Pancreas (tissue), 10 donors: ENCODE measurements around the gene EHD1. TPM values are rescaled to one million over a fixed set of nuclear protein-coding genes. Genes with fewer than 3 reads are reported as not detected.

Experiments used
- ATAC-seq, 4 donors: fragments of 200-7000 bp; cut with Tn5 transposase; one replicate each; pipeline versions ENCODE4 v1.8.0 to v1.9.1; 2020; ENCODE audit warnings: mild to moderate bottlenecking in 4 of 4, moderate library complexity in 4 of 4
- DNase-seq, 6 donors: peaks; one replicate each; pipeline ENCODE4 v3.0.0-alpha.2; 2020
- FAIRE-seq: peaks from 2 replicates; lab custom pipeline; 2012; peaks lifted over from hg19 to GRCh38; lab: Jason Lieb, UNC
- H3K27ac ChIP-seq, 4 donors: fragments of 200-600 bp; sonication (generic); 1 replicate in 3 of 4; 2 replicates in 1 of 4; pipeline versions ENCODE4 v1.5.0 to v1.8.0; 2020
- H3K27me3 ChIP-seq, 4 donors: fragments of 200-600 bp; one replicate each; pipeline ENCODE4 v1.8.0; 2021
- H3K36me3 ChIP-seq, 3 donors: fragments of 200-600 bp; sonication (generic) in 1 of 3; one replicate each; pipeline versions ENCODE4 v1.5.0 to v1.8.0; 2020 to 2021
- H3K4me1 ChIP-seq, 3 donors: fragments of 200-600 bp; one replicate each; pipeline ENCODE4 v1.8.0; 2021
- H3K4me3 ChIP-seq, 4 donors: fragments of 200-600 bp; sonication (generic) in 2 of 4; one replicate each; pipeline versions ENCODE4 v1.5.0 to v1.8.0; 2020 to 2021
- H3K9me3 ChIP-seq, 4 donors: fragments of 200-600 bp; one replicate each; pipeline ENCODE4 v1.8.0; 2021
- CTCF ChIP-seq, 4 donors: fragments of 200-600 bp; sonication (generic) in 3 of 4; IDR thresholded peaks; one replicate each; pipeline versions ENCODE4 v1.5.0 to v1.8.0; 2021; ENCODE audit warnings: antibody characterized with exemption in 4 of 4
- WGBS, 2 donors: extraction: QIAGEN DNeasy Blood & Tissue Kit; methylation state at CpG; one replicate each; pipeline ENCODE4 v1.1.7; 2013; 5-methylcytosine and 5-hydroxymethylcytosine counted together
- intact Hi-C, 3 donors: fragments of 100-400 bp; cut with DNase I; formaldehyde crosslinking; loops; one replicate each; pipeline versions ENCODE4 v1.11.1 to v1.14.2; 2022
- microRNA-seq, 2 donors: library from miRNA; unstranded; fragments of <30 nt; microRNA quantifications; one replicate each; pipeline versions ENCODE4 to v1.1.0, GENCODE V29; 2019 to 2020
- polyA plus RNA-seq, 2 donors: library from polyadenylated mRNA; stranded (reverse); fragments of 200-250 nt; gene quantifications; one replicate each; pipeline ENCODE4 v1.2.3, GENCODE V29; 2013
- total RNA-seq, 6 donors: library from RNA; stranded (reverse); fragmentation: NEBNext Ultra II Directional in 4 of 6; extraction: Animal tissue kit (Norgen Biotek cat#: 25700) in 4 of 6; gene quantifications; one replicate each; pipeline versions ENCODE4 v1.2.1 to v1.2.4, GENCODE V29; 2021 to 2023
- donor health status: healthy with polysubstance abuse.
- donor health status: DM: no; HTN: no; CAD: no; lungs with moderate emphysema.
- donor health status: DM: no; HTN: no; CAD: no.
- donor health status: control.
- donor health status: control.
- donor health status: Bipolar disorder and iron deficiency.
- donor health status: DM: yes; HTN: yes; CAD: no.
- donor health status: DM: no; HTN: no; CAD: no.
- donor health status: DM: no; HTN: no; CAD: no.
- donor health status: DM: yes; HTN: yes; CAD: no.

The EHD1 gene
- total and polyA plus RNA-seq, 8 donors: 10.1 to 22.1 (median 16.8) TPM

- H3K27ac ChIP-seq: peak within 1 kb of the TSS; percentile 41 to 60 (median 46)
- H3K36me3 ChIP-seq: peaks cover 0 to 3% (median 3%) of the 10 kb centered on the region in 3 donors
- ATAC-seq (peak; percentile 91 to 96 (median 94)), DNase-seq (peak; percentile 79 to 94 (median 88)), FAIRE-seq (no peak)
- H3K4me3 ChIP-seq: peak within 1 kb of the TSS; percentile 39 to 68 (median 52)
- no peaks in the 10 kb centered on the region for H3K9me3 ChIP-seq
- TF ChIP-seq CTCF (IDR thresholded peaks at IDR 0.05): no peak
- 1% methylated on average over 28 to 58 of the region's 58 CpGs for WGBS, 2 donors
- H3K27me3 ChIP-seq: no peaks in the 10 kb centered on the region
- peaks cover 6 to 12% (median 7%) of the 10 kb centered on the region in 3 donors for H3K4me1 ChIP-seq
- intact Hi-C loops: no loop called here
Measured at GRCh38 chr11:64803158-64803845, 75.1 kb downstream of the EHD1 start, which contains the start of gene MAP4K2. TSS of gene MAP4K2 (minus strand) at chr11:64803214. CDS start at chr11:64803149, 65 bp downstream.

GRCh38 chr11:64802370-64803157 lies 75.9 kb downstream of the EHD1 start:
- H3K27me3 ChIP-seq: no peaks in the 10 kb centered on the region
- H3K9me3 ChIP-seq: no peaks in the 10 kb centered on the region
- peaks cover 0 to 3% (median 3%) of the 10 kb centered on the region in 3 donors for H3K36me3 ChIP-seq
- TF ChIP-seq CTCF (IDR thresholded peaks at IDR 0.05): no peak
- peak overlapping the region; percentile 39 to 68 (median 52) for H3K4me3 ChIP-seq
- ATAC-seq: no peak
- WGBS, 2 donors: 11 to 16% methylated on average over 32 to 54 of the region's 54 CpGs
- FAIRE-seq: no peak
- H3K4me1 ChIP-seq: peaks cover 6 to 12% (median 7%) of the 10 kb centered on the region in 3 donors
- peak in 2 of 6 donors; percentile 41 to 87 for DNase-seq
- H3K27ac ChIP-seq: peak overlapping the region in 3 of 4 donors; percentile 9 to 42 (median 41)
- intact Hi-C loops: no loop called here

Small RNAs within 50 kb of the gene (microRNA-seq; reads per million reads assigned to microRNA genes)
- gene MIR6749 (0 reads per million in 2 donors), gene MIR6750 (0 to 1.2 reads per million in 2 donors)

Other genes with a start within 250 kb of the EHD1 start
- gene NRXN2, start 155.4 kb downstream of the EHD1 start, total RNA-seq: 10 to 100 TPM in 1 of 6 donors, 1 to 10 TPM in 4, under 1 TPM in 1; 0.69 to 10.8 (median 2.2) TPM
- 1 to 10 TPM in 1 of 2 donors, under 1 TPM in 1; 0.89 to 2.8 TPM for gene NRXN2, start 155.4 kb downstream of the EHD1 start, polyA plus RNA-seq
- gene RASGRP2, start 134.5 kb downstream of the EHD1 start, total RNA-seq: 1 to 10 TPM in 5 of 6 donors, under 1 TPM in 1; 0.91 to 2.8 (median 2.2) TPM
- gene RASGRP2, start 134.5 kb downstream of the EHD1 start, polyA plus RNA-seq: 10 to 100 TPM; 11.2 to 12.4 TPM
- gene PYGM, start 118.6 kb downstream of the EHD1 start, total RNA-seq: under 1 TPM; 0.19 to 0.55 (median 0.42) TPM
- gene PYGM, start 118.6 kb downstream of the EHD1 start, polyA plus RNA-seq: 1 to 10 TPM; 1.2 to 1.3 TPM
- gene SF1, start 100.1 kb downstream of the EHD1 start, total RNA-seq: 100 to 1,000 TPM in 5 of 6 donors, 10 to 100 TPM in 1; 99.8 to 153 (median 124) TPM
- gene SF1, start 100.1 kb downstream of the EHD1 start, polyA plus RNA-seq: 100 to 1,000 TPM; 140 to 181 TPM
- 1 to 10 TPM; 6.1 to 8.6 (median 7.0) TPM for gene MAP4K2, start 75.4 kb downstream of the EHD1 start, total RNA-seq
- gene MAP4K2, start 75.4 kb downstream of the EHD1 start, polyA plus RNA-seq: 10 to 100 TPM; 19.5 to 24.0 TPM
- 10 to 100 TPM in 5 of 6 donors, 1 to 10 TPM in 1; 8.7 to 21.2 (median 12.6) TPM for gene MEN1, start 68.1 kb downstream of the EHD1 start, total RNA-seq
- 10 to 100 TPM; 22.8 to 25.3 TPM for gene MEN1, start 68.1 kb downstream of the EHD1 start, polyA plus RNA-seq
- 10 to 100 TPM in 5 of 6 donors, 1 to 10 TPM in 1; 9.7 to 16.8 (median 12.7) TPM for gene CDC42BPG, start 34.0 kb downstream of the EHD1 start, total RNA-seq
- gene CDC42BPG, start 34.0 kb downstream of the EHD1 start, polyA plus RNA-seq: 10 to 100 TPM; 11.6 to 23.8 TPM
- gene ATG2A, start 38.6 kb upstream of the EHD1 start, total RNA-seq: 10 to 100 TPM; 13.3 to 18.4 (median 15.5) TPM
- gene ATG2A, start 38.6 kb upstream of the EHD1 start, polyA plus RNA-seq: 10 to 100 TPM; 33.1 to 34.1 TPM
- 10 to 100 TPM in 4 of 6 donors, 1 to 10 TPM in 2; 6.3 to 14.1 (median 10.7) TPM for gene PPP2R5B, start 46.1 kb upstream of the EHD1 start, total RNA-seq
- gene PPP2R5B, start 46.1 kb upstream of the EHD1 start, polyA plus RNA-seq: 10 to 100 TPM; 21.8 to 24.2 TPM
- 10 to 100 TPM in 5 of 6 donors, 1 to 10 TPM in 1; 9.5 to 16.3 (median 14.2) TPM for gene GPHA2, start 57.3 kb upstream of the EHD1 start, total RNA-seq
- gene GPHA2, start 57.3 kb upstream of the EHD1 start, polyA plus RNA-seq: 1 to 10 TPM; 4.2 to 5.1 TPM
- under 1 TPM in 3 of 6 donors, not detected in 3; 0.14 to 0.47 (median 0.26) TPM for gene MAJIN, start 93.5 kb upstream of the EHD1 start, total RNA-seq
- under 1 TPM; 0.19 to 0.27 TPM for gene MAJIN, start 93.5 kb upstream of the EHD1 start, polyA plus RNA-seq
- gene BATF2, start 118.3 kb upstream of the EHD1 start, total RNA-seq: 1 to 10 TPM; 5.3 to 6.5 (median 5.7) TPM
- gene BATF2, start 118.3 kb upstream of the EHD1 start, polyA plus RNA-seq: 1 to 10 TPM; 4.0 to 4.8 TPM
- gene ARL2, start 135.5 kb upstream of the EHD1 start, total RNA-seq: 10 to 100 TPM; 27.8 to 47.0 (median 31.7) TPM
- gene ARL2, start 135.5 kb upstream of the EHD1 start, polyA plus RNA-seq: 10 to 100 TPM; 60.0 to 79.1 TPM
- 10 to 100 TPM in 3 of 6 donors, 1 to 10 TPM in 3; 8.7 to 18.3 (median 9.9) TPM for gene SNX15, start 148.8 kb upstream of the EHD1 start, total RNA-seq
- 10 to 100 TPM; 10.5 to 13.8 TPM for gene SNX15, start 148.8 kb upstream of the EHD1 start, polyA plus RNA-seq
- 1 to 10 TPM; 3.5 to 5.5 (median 4.4) TPM for gene SAC3D1, start 162.6 kb upstream of the EHD1 start, total RNA-seq
- gene SAC3D1, start 162.6 kb upstream of the EHD1 start, polyA plus RNA-seq: 1 to 10 TPM; 4.9 to 7.3 TPM
- 1 to 10 TPM in 4 of 6 donors, under 1 TPM in 2; 0.51 to 2.7 (median 1.0) TPM for gene NAALADL1, start 179.9 kb upstream of the EHD1 start, total RNA-seq
- gene NAALADL1, start 179.9 kb upstream of the EHD1 start, polyA plus RNA-seq: 1 to 10 TPM; 4.7 to 7.6 TPM
- 1 to 10 TPM in 1 of 6 donors, under 1 TPM in 5; 0.08 to 1.2 (median 0.50) TPM for gene CDCA5, start 205.4 kb upstream of the EHD1 start, total RNA-seq
- gene CDCA5, start 205.4 kb upstream of the EHD1 start, polyA plus RNA-seq: under 1 TPM; 0.27 to 0.38 TPM
- gene ZFPL1, start 205.6 kb upstream of the EHD1 start, total RNA-seq: 10 to 100 TPM; 15.2 to 19.6 (median 16.6) TPM
- 10 to 100 TPM; 43.0 to 52.1 TPM for gene ZFPL1, start 205.6 kb upstream of the EHD1 start, polyA plus RNA-seq
- 100 to 1,000 TPM in 5 of 6 donors, 10 to 100 TPM in 1; 85.4 to 150 (median 130) TPM for gene VPS51, start 217.6 kb upstream of the EHD1 start, total RNA-seq
- gene VPS51, start 217.6 kb upstream of the EHD1 start, polyA plus RNA-seq: 100 to 1,000 TPM; 119 to 179 TPM
- gene TM7SF2, start 233.3 kb upstream of the EHD1 start, total RNA-seq: 100 to 1,000 TPM in 1 of 6 donors, 10 to 100 TPM in 5; 12.8 to 176 (median 43.4) TPM
- 100 to 1,000 TPM in 1 of 2 donors, 10 to 100 TPM in 1; 76.8 to 203 TPM for gene TM7SF2, start 233.3 kb upstream of the EHD1 start, polyA plus RNA-seq
- 10 to 100 TPM in 1 of 6 donors, 1 to 10 TPM in 5; 4.3 to 11.7 (median 7.1) TPM for gene ZNHIT2, start 239.1 kb upstream of the EHD1 start, total RNA-seq
- gene ZNHIT2, start 239.1 kb upstream of the EHD1 start, polyA plus RNA-seq: 10 to 100 TPM; 14.0 to 17.8 TPM
- gene FAU, start 243.5 kb upstream of the EHD1 start, total RNA-seq: 100 to 1,000 TPM; 493 to 810 (median 529) TPM
- 100 to 1,000 TPM; 530 to 652 TPM for gene FAU, start 243.5 kb upstream of the EHD1 start, polyA plus RNA-seq
- gene MRPL49, start 243.7 kb upstream of the EHD1 start, total RNA-seq: 10 to 100 TPM; 13.9 to 31.2 (median 21.4) TPM
- gene MRPL49, start 243.7 kb upstream of the EHD1 start, polyA plus RNA-seq: 10 to 100 TPM; 10.3 to 30.3 TPM